CD14-positive monocyte (primary cell): Measurements from ENCODE around the gene GAK. TPM values are rescaled to one million over a fixed set of nuclear protein-coding genes. Genes with fewer than 3 reads are reported as not detected.

Experiments used
- DNase-seq, 3 donors: peaks; one replicate each; pipeline ENCODE4 v3.0.0-alpha.2; 2011 to 2022
- H2AFZ ChIP-seq: 2 replicates; pipeline ENCODE4 v1.6.0; 2012; ENCODE audit warnings: mild to moderate bottlenecking, low read depth, low read length, inconsistent platforms; ENCODE audit not compliant: insufficient read depth, poor library complexity, severe bottlenecking
- H3K27ac ChIP-seq, 2 donors: 1 replicate in 1 of 2; 2 replicates in 1 of 2; pipeline ENCODE4 v1.5.1; 2012 to 2013; ENCODE audit warnings: low read length in 2 of 2, control low read depth in 1 of 2, inconsistent platforms in 1 of 2, low read depth in 1 of 2, mild to moderate bottlenecking in 1 of 2
- H3K27me3 ChIP-seq, 2 donors: one replicate each; pipeline versions ENCODE4 v1.6.0 to v1.6.1; 2011 to 2013; ENCODE audit warnings: low read length in 2 of 2; ENCODE audit not compliant: control insufficient read depth in 2 of 2, insufficient read depth in 2 of 2
- H3K36me3 ChIP-seq, 2 donors: replicated peaks in 1 of 2; 1 replicate in 1 of 2; 2 replicates in 1 of 2; pipeline versions ENCODE4 v1.5.1 to v1.6.1; 2012 to 2013; ENCODE audit warnings: low read length in 2 of 2, control low read depth in 1 of 2, inconsistent platforms in 1 of 2, mild to moderate bottlenecking in 1 of 2; ENCODE audit not compliant: insufficient read depth in 2 of 2, control insufficient read depth in 1 of 2
- H3K4me1 ChIP-seq, 2 donors: 1 replicate in 1 of 2; 2 replicates in 1 of 2; pipeline versions ENCODE4 v1.5.1 to v1.6.1; 2012 to 2013; ENCODE audit warnings: low read length in 2 of 2, control low read depth in 1 of 2, inconsistent platforms in 1 of 2, mild to moderate bottlenecking in 1 of 2, moderate library complexity in 1 of 2; ENCODE audit not compliant: insufficient read depth in 2 of 2, control insufficient read depth in 1 of 2
- H3K4me2 ChIP-seq: replicated peaks from 2 replicates; pipeline ENCODE3; 2012; ENCODE audit warnings: low read length, moderate library complexity, mild to moderate bottlenecking; ENCODE audit not compliant: poor library complexity, severe bottlenecking; ENCODE audit errors: extremely low read depth
- H3K4me3 ChIP-seq, 3 experiments: fragments of 200-600 bp in 1 of 3; sonication (generic) in 1 of 3; replicated peaks in 1 of 3; 1 replicate in 2 of 3; 2 replicates in 1 of 3; pipeline ENCODE4 v1.5.1; 2011 to 2013; ENCODE audit warnings: low read length in 3 of 3, mild to moderate bottlenecking in 3 of 3, control low read depth in 2 of 3, low read depth in 2 of 3, inconsistent platforms in 1 of 3, moderate library complexity in 1 of 3
- H3K79me2 ChIP-seq: 2 replicates; pipeline ENCODE4 v1.6.0; 2012; ENCODE audit warnings: mild to moderate bottlenecking, control low read depth, inconsistent platforms, low read length, moderate library complexity; ENCODE audit not compliant: insufficient read depth
- H3K9ac ChIP-seq: 2 replicates; pipeline ENCODE4 v1.6.0; 2017; ENCODE audit warnings: low read length, mild to moderate bottlenecking; ENCODE audit not compliant: insufficient read depth, poor library complexity, severe bottlenecking
- H3K9me3 ChIP-seq, 2 donors: replicated peaks in 1 of 2; 1 replicate in 1 of 2; 2 replicates in 1 of 2; pipeline versions ENCODE4 v1.5.1 to v1.6.1; 2012 to 2013; ENCODE audit warnings: low read length in 2 of 2, control low read depth in 1 of 2; ENCODE audit not compliant: control insufficient read depth in 1 of 2, insufficient read depth in 1 of 2
- H4K20me1 ChIP-seq: 2 replicates; pipeline ENCODE4 v1.6.0; 2012; ENCODE audit warnings: mild to moderate bottlenecking, low read length, control low read depth, moderate library complexity; ENCODE audit not compliant: insufficient read depth
- H3K27ac Mint-ChIP-seq, 7 donors: one replicate each; pipeline ENCODE4 v1.8.0; 2020; ENCODE audit warnings: mild to moderate bottlenecking in 7 of 7, mixed read lengths in 7 of 7, moderate library complexity in 6 of 7, inconsistent platforms in 2 of 7
- H3K27me3 Mint-ChIP-seq, 3 donors: one replicate each; pipeline ENCODE4 v1.8.0; 2021 to 2022; ENCODE audit warnings: low read depth in 3 of 3, mild to moderate bottlenecking in 3 of 3, mixed read lengths in 3 of 3, moderate library complexity in 3 of 3, inconsistent platforms in 1 of 3
- H3K36me3 Mint-ChIP-seq, 2 donors: one replicate each; pipeline ENCODE4 v1.8.0; 2020; ENCODE audit warnings: mixed read lengths in 2 of 2, inconsistent platforms in 1 of 2, mild to moderate bottlenecking in 1 of 2
- H3K4me1 Mint-ChIP-seq: one replicate; pipeline ENCODE4 v1.8.0; 2020; ENCODE audit warnings: mild to moderate bottlenecking, mixed read lengths
- H3K4me3 Mint-ChIP-seq, 2 donors: one replicate each; pipeline ENCODE4 v1.8.0; 2020; ENCODE audit warnings: mild to moderate bottlenecking in 2 of 2, mixed read lengths in 2 of 2, moderate library complexity in 1 of 2
- H3K9me3 Mint-ChIP-seq, 7 donors: one replicate each; pipeline ENCODE4 v1.8.0; 2020 to 2022; ENCODE audit warnings: mixed read lengths in 7 of 7, mild to moderate bottlenecking in 6 of 7, moderate library complexity in 6 of 7, inconsistent platforms in 2 of 7
- CTCF ChIP-seq: fragments of 200-600 bp; IDR thresholded peaks from one replicate; pipeline ENCODE4 v1.8.0; 2022; ENCODE audit warnings: antibody characterized with exemption, mild to moderate bottlenecking
- WGBS: methylation state at CpG from one replicate; pipeline ENCODE4 v1.1.5; 2013; ENCODE audit warnings: missing lambda C conversion rate; ENCODE audit not compliant: insufficient coverage; 5-methylcytosine and 5-hydroxymethylcytosine counted together
- intact Hi-C, 2 donors: fragments of 100-400 bp; cut with micrococcal nuclease; formaldehyde crosslinking; loops; one replicate each; pipeline versions ENCODE4 v1.15.0 to v1.15.1; 2023
- polyA plus RNA-seq, 3 donors: library from polyadenylated mRNA; depleted of rRNA in 1 of 3; unstranded in 2 of 3; stranded (reverse) in 1 of 3; fragments of 300-500 nt in 2 of 3; fragments of >200 nt in 1 of 3; fragmentation: Illumina TruSeq in 2 of 3; gene quantifications; 1 replicate in 2 of 3; 2 replicates in 1 of 3; pipeline ENCODE4 v1.2.3, GENCODE V29; 2012 to 2021

Gene GAK
- polyA plus RNA-seq, 3 donors: 40.3 to 88.7 (median 54.9) TPM

GRCh38 chr4:833156-833555 lies 99.0 kb downstream of the GAK start:
- WGBS: 35% methylated on average over 8 of the region's 10 CpGs
- peak in 1 of 3 donors; percentile 26 for DNase-seq
- H3K27ac Mint-ChIP-seq: peak overlapping the region in 2 of 7 donors; percentile 18 to 74
- no peak overlapping the region for H3K27ac ChIP-seq
- peaks cover 13 to 38% (median 32%) of the 10 kb centered on the region in 7 donors for H3K9me3 Mint-ChIP-seq
- peaks cover 6 to 11% of the 10 kb centered on the region in 2 donors for H3K4me1 ChIP-seq
- H3K9ac ChIP-seq: no peak overlapping the region
- peaks cover 15 to 39% (median 24%) of the 10 kb centered on the region in 3 donors for H3K27me3 Mint-ChIP-seq
- peaks cover 7% of the 10 kb centered on the region for H3K4me1 Mint-ChIP-seq
- peaks cover 3 to 21% of the 10 kb centered on the region in 2 donors for H3K27me3 ChIP-seq
- H3K9me3 ChIP-seq: peaks cover 18 to 41% of the 10 kb centered on the region in 2 donors
- no peak overlapping the region for H3K4me3 ChIP-seq
- no peak for TF ChIP-seq CTCF
- no peaks in the 10 kb centered on the region for H4K20me1 ChIP-seq
- no peak overlapping the region for H2AFZ ChIP-seq
- no peaks in the 10 kb centered on the region for H3K36me3 ChIP-seq
- H3K36me3 Mint-ChIP-seq: no peaks in the 10 kb centered on the region
- no peak overlapping the region for H3K4me2 ChIP-seq
- intact Hi-C loops: no loop called here
- H3K79me2 ChIP-seq: no peaks in the 10 kb centered on the region
- H3K4me3 Mint-ChIP-seq: peak overlapping the region in 1 of 2 donors; percentile 11

DNA sequence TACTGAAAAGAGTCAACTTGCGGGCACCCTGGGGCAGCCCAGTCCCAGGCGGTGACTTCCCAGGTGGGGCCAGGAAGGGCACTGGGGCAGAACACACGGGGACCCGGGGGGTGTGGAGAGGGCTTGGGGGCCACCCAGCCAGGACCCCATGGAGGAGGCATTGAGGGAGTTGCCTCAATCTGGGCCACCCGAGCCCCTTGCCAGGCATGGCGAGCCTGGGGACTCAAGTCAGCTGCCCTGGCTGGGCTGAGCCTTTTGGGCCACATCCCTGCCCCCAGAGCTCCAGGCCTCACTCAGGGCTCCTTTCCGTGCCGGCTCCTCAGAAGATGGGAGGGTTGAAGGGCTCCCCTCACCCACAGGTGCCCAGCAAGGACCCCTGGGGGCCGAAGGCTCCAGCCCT lies 99.6 kb downstream of the GAK start:
- Histone ChIP-seq H3K9ac (no peak overlapping the region), H3K4me3 (no peak overlapping the region), H2AFZ (no peak overlapping the region), H3K4me2 (no peak overlapping the region), H4K20me1 (no peaks in the 10 kb centered on the region), H3K27me3 (peaks cover 7 to 28% of the 10 kb centered on the region in 2 donors), H3K36me3 (no peaks in the 10 kb centered on the region), H3K4me1 (peaks cover 6 to 11% of the 10 kb centered on the region in 2 donors), H3K9me3 (peaks cover 12 to 35% of the 10 kb centered on the region in 2 donors), H3K79me2 (no peaks in the 10 kb centered on the region), H3K27ac (no peak overlapping the region)
- Mint-ChIP-seq H3K4me1 (peaks cover 7% of the 10 kb centered on the region), H3K9me3 (peaks cover 13 to 31% (median 26%) of the 10 kb centered on the region in 7 donors), H3K27ac (no peak overlapping the region), H3K27me3 (peaks cover 21 to 45% (median 30%) of the 10 kb centered on the region in 3 donors), H3K36me3 (no peaks in the 10 kb centered on the region), H3K4me3 (no peak overlapping the region)
- TF ChIP-seq CTCF: no peak
- intact Hi-C loops: no loop called here
- 100% methylated on average over 7 of the region's 9 CpGs for WGBS
- no peak for DNase-seq
